Measurements from ENCODE around the gene CCDC117. TPM values are rescaled to one million over a fixed set of nuclear protein-coding genes. Genes with fewer than 3 reads are reported as not detected.
A peak's percentile ranks its signal among the peaks of the same experiment; 100 is the strongest.

CCDC117 gene
- total RNA-seq, 1 experiment from 2014 or later = 40.0 TPM

GRCh38 chr22:28771195-28771791, 1.2 kb upstream of the CCDC117 start:
- Histone ChIP-seq H3K9ac (ENCODE audit: extremely low read depth, insufficient read length, low read length) (no peak overlapping the region), H2BK15ac (ENCODE audit: low read depth, low read length) (no peak overlapping the region), H2BK120ac (ENCODE audit: low read depth, low read length, poor library complexity, severe bottlenecking) (no peak overlapping the region), H4K20me1 (ENCODE audit: control insufficient read depth, insufficient read depth, insufficient read length) (no peaks in the 10 kb centered on the region), H2BK12ac (ENCODE audit: insufficient read length, low read depth, low read length) (no peak overlapping the region), H4K91ac (ENCODE audit: insufficient read length, low read depth, low read length) (no peak overlapping the region), H3K79me1 (ENCODE audit: insufficient read depth, low read depth, low read length, poor library complexity, severe bottlenecking) (peaks cover 2% of the 10 kb centered on the region), H3T11ph (ENCODE audit: low read length) (no peak overlapping the region), H3K4ac (ENCODE audit: low read depth, low read length) (no peak overlapping the region), H3K27me3 (ENCODE audit: insufficient read depth, low read length) (no peaks in the 10 kb centered on the region), H4K8ac (replicated peaks; ENCODE audit: insufficient read length, low read depth, low read length) (no peak overlapping the region), H3K9me3 (ENCODE audit: control insufficient read depth, low read depth, low read length) (no peaks in the 10 kb centered on the region), H3K79me2 (ENCODE audit: insufficient read depth, low read length) (no peaks in the 10 kb centered on the region), H3K23ac (ENCODE audit: insufficient read length, low read depth, low read length) (no peak overlapping the region), H3K14ac (ENCODE audit: insufficient read depth, low read length) (no peak overlapping the region), H4K5ac (ENCODE audit: insufficient read length, low read depth, low read length) (no peak overlapping the region), H3K4me2 (ENCODE audit: insufficient read depth, insufficient read length, low read length) (no peak overlapping the region), H3K56ac (ENCODE audit: insufficient read length, low read depth, low read length) (no peak overlapping the region), H2BK5ac (ENCODE audit: insufficient read length, low read length) (no peak overlapping the region), H2BK20ac (ENCODE audit: low read depth, low read length, poor library complexity, severe bottlenecking) (no peak overlapping the region), H3K27ac (ENCODE audit: insufficient read length, low read depth, low read length) (no peak overlapping the region), H2AFZ (ENCODE audit: low read length) (no peak overlapping the region), H3K23me2 (ENCODE audit: insufficient read length, low read depth, low read length, poor library complexity, severe bottlenecking) (no peaks in the 10 kb centered on the region), H2AK5ac (ENCODE audit: insufficient read length, low read length) (no peak overlapping the region), H3K4me1 (ENCODE audit: insufficient read depth, low read length) (no peaks in the 10 kb centered on the region), H3K18ac (ENCODE audit: insufficient read length, low read depth, low read length) (no peak overlapping the region)
- no CpG with 5 or more reads among the region's 5 CpGs for WGBS (ENCODE audit: extremely low coverage, insufficient read length, low lambda C conversion rate)
- Mint-ChIP-seq H3K27ac (peak overlapping the region in 1 of 3 experiments; percentile 81; a peak in 2 of 7 replicates), H3K27me3 (ENCODE audit: low read depth) (no peaks in the 10 kb centered on the region), H3K4me1 (peaks cover 9 to 15% of the 10 kb centered on the region in 2 experiments), H3K36me3 (ENCODE audit: insufficient read depth in 1 of 3, low read depth in 3 of 3) (peaks cover 20 to 28% (median 26%) of the 10 kb centered on the region in 3 experiments; a peak in 6 of 7 replicates), H3K9me3 (peaks cover 1 to 9% of the 10 kb centered on the region in 2 experiments; a peak in 4 of 5 replicates), H3K4me3 (no peak overlapping the region)
- TF ChIP-seq CTCF (conservative IDR thresholded peaks at IDR 0.05) = no peak
- DNase-seq = no peak

Data from H9 (cell line).